GM21576 (cell line): ENCODE measurements around the gene TAS1R3.
A peak's percentile ranks its signal among the peaks of the same experiment; 100 is the strongest.

Experiments
- ATAC-seq: cut with Tn5 transposase; IDR thresholded peaks from one replicate; pipeline ENCODE4 v1.9.1; 2021; ENCODE audit warnings: mild to moderate bottlenecking, moderate library complexity; ENCODE audit not compliant: unreplicated experiment

Gene TAS1R3

DNA sequence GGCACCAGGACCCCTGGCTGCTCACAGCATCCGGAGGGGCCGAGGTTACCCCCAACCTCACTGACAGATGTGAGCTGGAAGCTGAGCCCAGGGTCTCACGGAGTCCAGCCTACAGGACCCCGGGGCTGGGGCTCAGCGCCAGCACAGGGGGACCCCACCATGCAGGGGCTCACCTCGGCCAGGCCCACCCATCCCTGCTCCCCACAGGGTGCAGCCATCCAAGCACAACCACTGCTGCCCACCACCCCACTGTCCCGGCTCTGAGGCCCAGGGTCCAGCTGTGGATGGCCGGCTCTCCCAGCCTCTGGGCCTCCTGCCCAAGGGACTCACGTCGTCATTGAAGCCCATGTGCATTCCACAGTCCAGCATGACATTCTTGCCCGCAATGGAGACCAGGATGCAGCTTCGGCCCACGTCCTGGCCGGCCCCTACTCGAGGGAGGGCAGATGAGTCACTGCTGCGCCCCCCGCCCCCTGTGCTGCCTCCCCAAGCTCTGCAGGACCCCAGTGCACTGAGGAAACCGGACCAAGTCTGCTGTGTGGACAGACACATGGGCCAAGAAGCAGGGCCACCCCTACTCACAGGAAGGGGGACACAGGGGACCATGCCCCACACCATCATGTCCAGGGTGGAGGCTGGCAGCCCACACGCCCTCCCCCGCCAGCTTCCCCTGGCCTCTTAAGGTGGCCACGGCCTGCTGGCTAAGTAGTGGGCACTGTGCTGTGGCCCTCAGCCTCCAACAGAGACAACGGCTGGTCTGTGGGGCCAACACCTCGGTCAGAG, 10.2 kb upstream of the TAS1R3 start:
- no peak for ATAC-seq

DNA sequence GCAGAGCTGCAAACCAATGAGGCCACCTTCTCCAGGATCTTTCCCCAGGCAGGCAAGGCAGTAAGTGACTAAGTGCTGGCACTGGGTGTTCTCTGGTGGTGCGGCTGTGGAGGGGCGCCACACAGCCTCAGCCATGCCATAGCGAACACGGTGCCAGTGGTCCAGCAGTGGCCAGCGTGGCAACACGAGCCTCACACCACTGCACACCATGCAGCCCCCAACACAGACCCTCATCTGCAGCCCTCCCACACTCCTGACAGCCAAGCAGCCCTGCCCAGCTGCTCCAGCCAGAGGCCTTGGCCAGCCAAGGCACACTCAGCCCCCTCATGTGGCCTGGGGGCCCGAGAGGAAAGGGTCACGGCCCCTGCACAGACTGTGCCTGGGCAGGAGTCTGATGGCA, 9.6 kb upstream of the TAS1R3 start:
- no peak for ATAC-seq

DNA sequence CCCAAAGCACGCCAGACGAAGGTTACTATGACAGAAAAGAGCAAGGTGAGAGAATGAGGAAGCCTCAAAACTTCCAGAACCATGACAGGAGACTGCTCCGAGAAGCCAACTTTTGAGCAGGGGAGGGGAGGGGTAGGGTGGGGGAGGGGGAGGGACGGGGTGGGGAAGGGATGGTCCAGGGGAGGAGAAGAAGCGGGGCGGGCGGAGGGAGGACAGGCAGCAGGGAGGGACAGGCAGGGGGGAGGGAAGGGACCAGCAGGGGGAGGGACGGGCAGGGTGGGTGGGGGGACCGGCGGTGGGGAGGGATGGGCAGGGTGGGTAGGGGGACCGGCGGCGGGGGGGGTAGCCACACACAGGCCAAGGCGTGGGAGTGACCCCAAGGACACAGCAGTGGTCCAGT, 8.7 kb upstream of the TAS1R3 start:
- no peak for ATAC-seq

DNA sequence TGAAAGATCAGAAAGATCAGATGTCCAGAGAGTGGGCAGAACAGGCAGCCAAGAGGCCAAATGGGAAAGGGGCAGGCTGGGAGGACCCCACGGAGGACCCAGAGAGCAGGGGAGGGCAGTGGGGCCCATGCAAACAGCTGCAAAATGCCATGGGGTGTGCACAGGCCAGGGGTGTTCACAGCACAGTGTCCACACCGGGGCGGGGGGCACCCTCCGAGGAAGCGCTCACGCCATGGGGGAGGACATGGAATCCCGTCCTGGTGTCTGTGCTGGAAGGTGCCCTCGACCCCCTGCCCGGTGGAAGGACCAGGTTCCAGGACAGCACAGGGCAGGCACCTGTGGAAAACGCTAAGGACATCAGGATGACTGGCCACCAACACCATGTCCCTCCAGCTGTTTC, 8.1 kb upstream of the TAS1R3 start:
- ATAC-seq = no peak

DNA sequence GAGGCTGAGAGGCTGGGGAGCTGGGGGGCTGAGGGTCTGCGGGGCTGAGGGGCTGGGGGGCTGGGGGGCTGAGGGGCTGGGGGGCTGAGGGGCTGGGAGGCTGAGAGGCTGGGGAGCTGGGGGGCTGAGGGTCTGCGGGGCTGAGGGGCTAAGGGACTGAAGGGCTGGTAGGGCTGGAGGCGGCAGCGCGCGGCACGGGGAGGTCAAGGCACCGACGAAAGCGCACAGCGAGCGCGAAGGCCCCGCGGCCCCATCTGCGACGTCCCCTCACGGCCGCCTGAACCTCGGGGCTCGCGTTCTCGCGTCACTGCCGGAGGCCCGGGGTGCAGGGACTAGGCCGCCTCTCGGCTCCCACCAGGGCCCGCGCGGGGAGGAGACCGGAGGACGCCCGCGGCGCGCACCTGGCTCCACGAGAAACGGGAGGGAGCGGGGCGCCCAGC, 7.0 kb upstream of the TAS1R3 start:
- ATAC-seq = peak; percentile 9

DNA sequence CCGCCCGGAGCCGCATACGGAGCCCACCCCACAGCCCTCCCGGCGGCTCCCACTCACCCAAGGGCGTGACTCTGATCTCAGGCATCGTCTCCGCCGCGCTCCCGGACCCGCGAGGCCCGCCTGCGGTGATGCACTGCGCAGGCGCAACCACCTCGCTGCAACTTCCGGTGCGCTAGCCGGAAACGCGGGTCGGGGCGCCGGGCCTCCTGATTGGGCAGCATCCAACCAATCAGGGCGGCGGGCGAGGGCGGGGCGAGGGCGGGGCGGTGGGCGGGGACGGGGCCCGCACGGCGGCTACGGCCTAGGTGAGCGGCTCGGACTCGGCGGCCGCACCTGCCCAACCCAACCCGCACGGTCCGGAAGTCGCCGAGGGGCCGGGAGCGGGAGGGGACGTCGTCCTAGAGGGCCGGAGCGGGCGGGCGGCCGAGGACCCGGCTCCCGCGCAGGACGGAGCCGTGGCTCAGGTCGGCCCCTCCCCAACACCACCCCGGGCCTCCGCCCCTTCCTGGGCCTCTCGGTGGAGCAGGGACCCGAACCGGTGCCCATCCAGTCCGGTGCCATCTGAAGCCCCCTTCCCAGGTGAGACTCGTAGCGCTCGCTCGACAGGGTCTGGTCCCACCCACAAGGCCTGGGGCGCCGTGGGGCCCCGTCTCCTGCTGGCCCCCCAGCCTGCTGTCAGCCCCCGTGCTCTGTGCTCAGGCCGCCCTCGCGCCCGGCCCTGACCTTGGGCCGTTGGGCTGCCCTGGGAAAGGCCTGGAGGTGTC, 6.4 kb upstream of the TAS1R3 start, which contains the start of the genes CPTP and INTS11:
Gene CPTP, plus strand, starts transcription at position 279 of the 764 bp plus-strand sequence. CDS start 2,109 bp downstream, outside the sequence.
Gene INTS11, minus strand, starts transcription at position 137 of the 764 bp plus-strand sequence. Its CDS starts 52 bp downstream, at position 85.
- ATAC-seq = peak; percentile 76

DNA sequence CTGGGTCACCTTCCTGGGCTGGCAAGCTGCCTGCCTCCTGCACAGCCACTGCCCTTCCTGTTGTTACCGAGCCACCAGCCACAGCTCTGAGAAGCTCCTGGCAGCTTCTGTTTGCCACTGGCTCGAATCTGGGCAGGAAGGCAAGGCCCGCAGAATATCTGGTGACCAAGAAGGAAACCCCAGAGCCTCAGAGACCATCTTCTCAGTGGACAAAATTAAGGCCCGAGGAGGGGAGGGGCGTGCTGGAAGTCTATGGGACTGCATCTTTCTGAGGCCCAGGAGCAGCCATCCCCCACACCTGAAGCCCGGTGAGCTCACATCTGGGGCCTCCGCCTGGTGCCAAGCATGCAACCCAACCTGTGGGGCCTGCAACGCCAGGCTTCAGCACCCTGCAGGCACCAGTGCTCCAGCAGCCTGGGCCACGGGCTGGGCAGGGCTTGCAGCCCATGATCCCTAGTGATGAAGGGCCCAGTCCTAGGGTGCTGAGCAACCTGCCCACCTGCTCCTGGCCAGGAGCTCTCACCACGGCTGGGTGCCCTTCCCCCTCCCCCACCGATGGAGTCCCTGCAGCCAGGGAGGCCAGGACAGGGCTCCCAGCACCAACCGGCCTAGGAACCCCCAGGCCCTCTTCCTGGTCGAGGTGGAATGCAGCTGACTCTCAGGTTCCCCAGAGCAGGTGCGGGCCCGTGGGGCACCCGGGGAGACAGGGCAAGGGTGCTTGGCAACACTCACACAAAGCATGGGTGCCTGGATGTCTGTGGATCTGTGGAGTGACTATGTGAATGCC, 5.6 kb upstream of the TAS1R3 start:
- no peak for ATAC-seq

DNA sequence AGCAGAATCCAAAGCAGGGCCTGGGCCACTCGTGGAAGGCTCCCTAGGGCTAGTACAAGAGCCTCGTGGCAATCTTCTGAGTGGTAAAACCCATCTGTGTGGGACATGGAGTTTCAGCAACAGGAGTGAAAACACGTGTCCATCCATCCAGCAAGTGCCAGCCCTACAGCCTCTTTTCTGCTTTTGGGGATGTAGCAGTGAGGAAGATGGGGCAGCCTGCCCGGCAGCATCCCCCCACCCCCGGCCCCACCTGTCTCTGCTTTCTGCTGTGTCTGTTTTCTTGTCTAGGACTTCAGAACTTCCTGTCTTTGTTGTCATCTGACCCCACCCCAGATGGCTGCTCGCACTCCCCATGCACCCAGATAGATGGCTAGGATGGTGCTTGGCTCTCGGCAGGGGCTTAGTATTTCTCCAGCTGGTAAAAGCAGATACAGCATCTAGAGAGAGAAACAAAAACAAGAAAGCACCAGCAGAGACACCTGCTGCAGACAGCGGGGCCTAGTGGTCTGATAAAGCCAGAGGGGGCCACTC, 4.9 kb upstream of the TAS1R3 start:
- ATAC-seq = no peak

DNA sequence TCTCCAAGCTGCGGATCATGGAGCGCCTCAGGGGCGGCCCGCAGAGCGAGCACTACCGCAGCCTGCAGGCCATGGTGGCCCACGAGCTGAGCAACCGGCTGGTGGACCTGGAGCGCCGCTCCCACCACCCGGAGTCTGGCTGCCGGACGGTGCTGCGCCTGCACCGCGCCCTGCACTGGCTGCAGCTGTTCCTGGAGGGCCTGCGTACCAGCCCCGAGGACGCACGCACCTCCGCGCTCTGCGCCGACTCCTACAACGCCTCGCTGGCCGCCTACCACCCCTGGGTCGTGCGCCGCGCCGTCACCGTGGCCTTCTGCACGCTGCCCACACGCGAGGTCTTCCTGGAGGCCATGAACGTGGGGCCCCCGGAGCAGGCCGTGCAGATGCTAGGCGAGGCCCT, 3.8 kb upstream of the TAS1R3 start:
- no peak for ATAC-seq

DNA sequence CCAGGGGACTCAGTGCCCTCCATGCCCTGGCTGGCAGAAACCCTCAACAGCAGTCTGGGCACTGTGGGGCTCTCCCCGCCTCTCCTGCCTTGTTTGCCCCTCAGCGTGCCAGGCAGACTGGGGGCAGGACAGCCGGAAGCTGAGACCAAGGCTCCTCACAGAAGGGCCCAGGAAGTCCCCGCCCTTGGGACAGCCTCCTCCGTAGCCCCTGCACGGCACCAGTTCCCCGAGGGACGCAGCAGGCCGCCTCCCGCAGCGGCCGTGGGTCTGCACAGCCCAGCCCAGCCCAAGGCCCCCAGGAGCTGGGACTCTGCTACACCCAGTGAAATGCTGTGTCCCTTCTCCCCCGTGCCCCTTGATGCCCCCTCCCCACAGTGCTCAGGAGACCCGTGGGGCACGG, 2.8 kb upstream of the TAS1R3 start:
- no peak for ATAC-seq

DNA sequence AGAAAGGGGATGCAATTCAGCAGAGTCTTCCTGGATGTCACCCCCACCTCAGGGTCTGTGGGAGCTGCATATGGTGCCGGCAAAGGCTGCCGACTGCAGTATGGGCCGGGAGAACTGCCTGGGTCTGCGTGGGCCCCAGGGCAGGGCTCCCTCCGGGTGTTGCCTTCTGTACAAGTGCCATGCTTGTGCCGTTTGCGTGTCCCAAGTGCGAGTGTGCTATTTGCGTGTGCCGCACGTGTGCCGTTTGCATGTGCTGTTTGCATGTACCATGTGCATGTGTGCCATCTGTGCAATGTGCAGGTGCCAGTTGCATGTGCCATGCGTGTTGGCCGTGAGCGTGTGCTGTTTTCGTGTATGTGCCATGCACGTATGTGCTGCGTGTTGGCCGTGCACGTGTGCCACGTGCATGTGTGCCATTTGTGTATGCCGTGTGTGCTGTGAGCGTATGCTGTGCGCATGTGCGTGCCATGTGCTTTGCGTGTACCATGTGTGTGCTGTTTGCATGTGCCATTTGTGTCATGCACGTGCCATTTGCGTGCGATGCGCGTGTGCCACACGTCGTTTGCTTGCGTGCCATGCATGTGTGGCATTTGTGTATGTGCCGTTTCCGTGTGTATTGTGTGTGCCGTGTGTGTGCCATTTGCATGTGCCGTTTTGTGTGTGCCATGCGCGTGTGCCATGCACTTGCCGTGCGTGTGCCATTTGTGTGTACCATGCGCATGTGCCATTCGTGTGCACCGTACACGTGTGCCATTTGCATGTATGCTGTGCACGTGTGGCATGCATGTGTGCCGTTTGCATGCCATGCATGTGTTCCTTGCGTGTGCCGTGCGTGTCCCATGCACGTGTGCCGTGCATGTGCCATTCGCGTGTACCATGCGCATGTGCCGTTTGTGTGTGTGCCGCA, 1.5 kb upstream of the TAS1R3 start:
- ATAC-seq = no peak

DNA sequence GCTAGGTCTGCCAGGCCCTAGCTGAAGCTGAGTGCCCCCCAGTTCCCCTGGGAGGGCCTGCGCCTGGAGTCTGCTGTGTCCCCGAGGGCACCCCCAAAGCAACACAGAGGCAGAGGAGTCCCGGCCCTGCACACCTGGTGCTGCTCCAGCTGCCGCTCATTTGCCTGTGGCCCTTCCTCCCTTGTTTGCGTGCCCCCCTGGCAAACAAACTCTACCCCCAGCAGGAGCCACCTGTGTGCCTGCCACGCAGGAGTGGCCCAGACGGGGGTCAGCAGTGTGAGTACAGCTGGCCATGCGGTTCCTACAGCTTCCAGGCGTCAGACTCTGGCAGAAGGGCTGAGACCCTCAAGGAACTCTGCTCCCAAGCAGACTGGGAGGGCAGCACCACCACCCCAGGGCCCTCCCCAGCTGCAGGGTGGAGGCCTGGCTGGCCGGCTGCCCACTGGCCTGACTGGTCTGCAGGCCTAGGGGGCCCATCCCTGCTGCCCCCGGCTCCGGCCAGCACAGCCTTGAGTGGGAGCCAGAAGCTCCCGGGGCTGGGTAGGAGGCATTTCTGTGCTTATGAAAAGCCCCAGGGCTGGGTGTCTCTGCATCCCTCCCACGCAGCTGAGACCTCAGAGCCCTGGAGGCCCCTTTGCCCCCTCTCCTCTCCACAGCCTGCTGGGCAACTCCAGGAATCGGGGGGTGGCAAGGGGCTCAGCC, 563 bp upstream of the TAS1R3 start:
- ATAC-seq = no peak

DNA sequence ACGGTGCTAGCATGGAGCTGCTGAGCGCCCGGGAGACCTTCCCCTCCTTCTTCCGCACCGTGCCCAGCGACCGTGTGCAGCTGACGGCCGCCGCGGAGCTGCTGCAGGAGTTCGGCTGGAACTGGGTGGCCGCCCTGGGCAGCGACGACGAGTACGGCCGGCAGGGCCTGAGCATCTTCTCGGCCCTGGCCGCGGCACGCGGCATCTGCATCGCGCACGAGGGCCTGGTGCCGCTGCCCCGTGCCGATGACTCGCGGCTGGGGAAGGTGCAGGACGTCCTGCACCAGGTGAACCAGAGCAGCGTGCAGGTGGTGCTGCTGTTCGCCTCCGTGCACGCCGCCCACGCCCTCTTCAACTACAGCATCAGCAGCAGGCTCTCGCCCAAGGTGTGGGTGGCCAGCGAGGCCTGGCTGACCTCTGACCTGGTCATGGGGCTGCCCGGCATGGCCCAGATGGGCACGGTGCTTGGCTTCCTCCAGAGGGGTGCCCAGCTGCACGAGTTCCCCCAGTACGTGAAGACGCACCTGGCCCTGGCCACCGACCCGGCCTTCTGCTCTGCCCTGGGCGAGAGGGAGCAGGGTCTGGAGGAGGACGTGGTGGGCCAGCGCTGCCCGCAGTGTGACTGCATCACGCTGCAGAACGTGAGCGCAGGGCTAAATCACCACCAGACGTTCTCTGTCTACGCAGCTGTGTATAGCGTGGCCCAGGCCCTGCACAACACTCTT, 1.1 kb downstream of the TAS1R3 start:
- ATAC-seq = no peak

DNA sequence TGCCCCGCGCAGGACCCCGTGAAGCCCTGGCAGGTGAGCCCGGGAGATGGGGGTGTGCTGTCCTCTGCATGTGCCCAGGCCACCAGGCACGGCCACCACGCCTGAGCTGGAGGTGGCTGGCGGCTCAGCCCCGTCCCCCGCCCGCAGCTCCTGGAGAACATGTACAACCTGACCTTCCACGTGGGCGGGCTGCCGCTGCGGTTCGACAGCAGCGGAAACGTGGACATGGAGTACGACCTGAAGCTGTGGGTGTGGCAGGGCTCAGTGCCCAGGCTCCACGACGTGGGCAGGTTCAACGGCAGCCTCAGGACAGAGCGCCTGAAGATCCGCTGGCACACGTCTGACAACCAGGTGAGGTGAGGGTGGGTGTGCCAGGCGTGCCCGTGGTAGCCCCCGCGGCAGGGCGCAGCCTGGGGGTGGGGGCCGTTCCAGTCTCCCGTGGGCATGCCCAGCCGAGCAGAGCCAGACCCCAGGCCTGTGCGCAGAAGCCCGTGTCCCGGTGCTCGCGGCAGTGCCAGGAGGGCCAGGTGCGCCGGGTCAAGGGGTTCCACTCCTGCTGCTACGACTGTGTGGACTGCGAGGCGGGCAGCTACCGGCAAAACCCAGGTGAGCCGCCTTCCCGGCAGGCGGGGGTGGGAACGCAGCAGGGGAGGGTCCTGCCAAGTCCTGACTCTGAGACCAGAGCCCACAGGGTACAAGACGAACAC, 1.8 kb downstream of the TAS1R3 start:
- ATAC-seq = no peak

DNA sequence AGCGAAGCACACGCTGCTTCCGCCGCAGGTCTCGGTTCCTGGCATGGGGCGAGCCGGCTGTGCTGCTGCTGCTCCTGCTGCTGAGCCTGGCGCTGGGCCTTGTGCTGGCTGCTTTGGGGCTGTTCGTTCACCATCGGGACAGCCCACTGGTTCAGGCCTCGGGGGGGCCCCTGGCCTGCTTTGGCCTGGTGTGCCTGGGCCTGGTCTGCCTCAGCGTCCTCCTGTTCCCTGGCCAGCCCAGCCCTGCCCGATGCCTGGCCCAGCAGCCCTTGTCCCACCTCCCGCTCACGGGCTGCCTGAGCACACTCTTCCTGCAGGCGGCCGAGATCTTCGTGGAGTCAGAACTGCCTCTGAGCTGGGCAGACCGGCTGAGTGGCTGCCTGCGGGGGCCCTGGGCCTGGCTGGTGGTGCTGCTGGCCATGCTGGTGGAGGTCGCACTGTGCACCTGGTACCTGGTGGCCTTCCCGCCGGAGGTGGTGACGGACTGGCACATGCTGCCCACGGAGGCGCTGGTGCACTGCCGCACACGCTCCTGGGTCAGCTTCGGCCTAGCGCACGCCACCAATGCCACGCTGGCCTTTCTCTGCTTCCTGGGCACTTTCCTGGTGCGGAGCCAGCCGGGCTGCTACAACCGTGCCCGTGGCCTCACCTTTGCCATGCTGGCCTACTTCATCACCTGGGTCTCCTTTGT, 2.6 kb downstream of the TAS1R3 start:
- ATAC-seq = no peak

DNA sequence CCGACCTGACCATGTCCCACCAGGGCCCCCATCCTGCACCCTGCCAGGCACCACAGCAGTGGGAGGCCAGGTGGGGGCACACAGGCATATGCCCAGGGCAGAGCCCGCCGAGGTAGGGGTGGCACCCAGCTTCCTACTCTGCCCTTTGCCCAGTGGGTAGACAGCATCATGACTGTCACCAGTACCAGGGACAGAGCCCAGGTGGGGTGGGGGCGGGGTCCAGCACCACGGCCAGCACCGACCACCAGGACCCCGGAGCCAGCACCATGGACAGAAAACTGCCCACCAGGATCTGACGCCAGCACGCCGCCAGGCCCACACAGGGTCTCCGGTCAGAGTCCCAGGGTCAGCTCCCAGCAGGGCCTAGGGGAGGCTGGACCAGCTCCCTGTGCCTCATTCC, 3.8 kb downstream of the TAS1R3 start:
- no peak for ATAC-seq

DNA sequence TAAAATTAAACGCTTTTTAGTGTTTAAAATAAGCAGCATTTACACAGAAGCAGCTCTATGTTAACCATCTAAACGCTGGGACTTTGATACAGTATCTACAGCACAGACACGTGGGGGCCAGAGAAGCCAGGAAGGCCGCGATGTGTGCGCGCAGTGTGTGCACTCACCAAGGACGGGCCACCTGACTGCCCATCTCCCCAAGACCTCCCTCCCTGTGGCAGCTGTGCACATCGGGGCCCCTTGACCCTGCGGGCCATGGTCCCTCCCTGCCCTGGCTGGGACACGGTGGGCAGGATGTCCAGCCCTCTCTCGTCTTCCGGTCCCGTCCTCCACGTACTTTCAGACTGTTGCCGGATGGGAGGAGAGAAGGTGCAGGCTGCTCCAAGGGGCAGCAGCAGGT, 4.2 kb downstream of the TAS1R3 start:
- ATAC-seq = no peak
